HG02840 (cell line): ENCODE data around the gene NXN.
A peak's percentile ranks its signal among the peaks of the same experiment; 100 is the strongest.
"Not testable (repeated sequence)": the region's sequence is repeated elsewhere in the genome, so short reads cannot be mapped to it uniquely, and the experiment has no call there.

Experiments used
- ATAC-seq: cut with Tn5 transposase; IDR thresholded peaks from one replicate; pipeline ENCODE4 v1.9.1; 2021; ENCODE audit warnings: mild to moderate bottlenecking, moderate library complexity, moderate number of reproducible peaks; ENCODE audit not compliant: unreplicated experiment, low FRiP score

NXN gene

GRCh38 chr17:981292-981658, 1.7 kb upstream of the NXN start:
- ATAC-seq = no peak

DNA sequence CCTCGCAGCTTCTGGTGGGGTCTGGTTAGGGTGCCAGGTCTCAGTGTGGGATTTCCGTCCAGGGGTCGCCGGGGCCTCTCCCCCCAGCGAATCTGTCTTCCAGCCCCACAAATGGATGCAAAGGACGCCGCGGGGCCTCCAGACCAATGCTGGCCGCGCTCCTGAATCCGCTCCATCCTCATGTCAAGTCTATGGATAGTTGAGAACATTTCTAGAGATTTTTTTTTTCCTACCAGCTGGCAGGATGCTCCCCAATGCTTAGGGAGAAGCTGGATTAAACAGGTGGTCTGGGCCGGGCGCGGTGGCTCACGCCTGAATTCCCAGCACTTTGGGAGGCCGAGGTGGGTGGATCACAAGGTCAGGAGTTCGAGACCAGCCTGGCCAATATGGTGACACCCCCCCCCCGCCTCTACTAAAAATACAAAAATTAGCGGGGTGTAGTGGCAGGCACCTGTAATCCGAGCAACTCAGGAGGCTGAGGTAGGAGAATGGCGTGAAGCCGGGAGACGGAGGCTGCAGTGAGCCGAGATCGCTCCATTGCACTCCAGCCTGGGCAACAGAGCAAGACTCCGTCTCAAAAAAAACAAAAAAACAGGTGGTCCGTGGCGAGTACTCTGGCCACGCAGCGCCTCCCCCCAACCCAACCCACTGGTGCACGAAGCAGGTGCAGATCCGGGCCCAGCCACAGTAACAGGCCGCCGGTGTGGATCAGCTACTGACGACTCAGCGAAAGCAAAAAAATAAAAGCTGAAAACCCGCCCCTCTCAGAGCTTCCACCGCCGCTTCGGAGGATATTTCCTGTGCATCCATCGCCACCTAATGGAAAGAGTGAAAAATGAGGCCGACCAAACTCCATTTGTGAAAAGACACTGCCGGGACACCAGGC, 1.1 kb upstream of the NXN start:
- ATAC-seq = no peak

- ATAC-seq = peak; percentile 45
These were observed 401 bp downstream of the NXN start for GRCh38 chr17:979212-979538.

DNA sequence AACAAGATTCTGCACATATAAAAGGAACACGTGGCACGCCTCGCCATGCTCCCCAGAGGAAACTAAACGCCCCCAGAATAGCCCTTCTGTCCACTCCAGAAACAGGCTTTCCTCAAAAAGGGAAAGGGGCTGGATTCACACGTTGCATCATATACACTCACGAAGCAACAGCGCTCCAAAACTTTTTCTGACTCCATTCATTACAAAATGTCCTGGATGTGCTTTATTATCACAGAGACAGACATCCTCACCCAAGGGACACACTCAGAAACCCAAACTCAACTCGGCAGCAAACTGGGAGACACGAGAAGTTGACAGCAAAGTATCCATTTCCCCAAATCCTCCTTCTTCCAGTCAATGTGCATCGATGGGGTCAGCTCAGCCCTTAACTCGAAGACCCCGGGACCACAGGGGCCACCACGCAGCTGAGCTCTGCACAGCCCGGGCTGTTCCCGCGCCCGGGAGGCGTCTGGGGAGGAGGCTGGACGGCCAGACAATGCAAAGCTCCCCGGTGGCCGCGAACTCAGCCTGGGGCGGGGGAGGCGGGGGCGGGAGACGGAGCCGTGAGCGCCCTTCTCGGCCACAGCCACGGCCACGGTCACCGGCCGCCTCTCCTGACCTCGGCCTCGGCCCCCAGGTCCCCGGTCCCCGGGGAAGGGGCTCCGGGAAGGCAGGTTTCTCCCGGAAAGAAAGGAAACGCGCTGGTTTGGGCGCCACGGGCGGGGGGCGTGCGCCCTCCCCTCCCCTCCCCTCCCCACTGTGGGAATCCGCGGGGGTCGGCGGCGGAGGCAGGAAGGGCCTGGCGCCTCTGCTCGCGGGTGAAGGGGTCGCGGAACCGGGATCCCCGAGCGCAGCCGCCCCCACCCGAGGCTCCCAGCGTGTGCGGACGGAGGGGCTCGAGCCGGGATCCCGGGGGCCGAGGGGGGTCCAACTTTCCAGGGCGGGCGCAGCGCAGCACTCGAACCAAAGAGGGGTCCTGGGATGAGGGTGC, 1.2 kb downstream of the NXN start:
- ATAC-seq = no peak

DNA sequence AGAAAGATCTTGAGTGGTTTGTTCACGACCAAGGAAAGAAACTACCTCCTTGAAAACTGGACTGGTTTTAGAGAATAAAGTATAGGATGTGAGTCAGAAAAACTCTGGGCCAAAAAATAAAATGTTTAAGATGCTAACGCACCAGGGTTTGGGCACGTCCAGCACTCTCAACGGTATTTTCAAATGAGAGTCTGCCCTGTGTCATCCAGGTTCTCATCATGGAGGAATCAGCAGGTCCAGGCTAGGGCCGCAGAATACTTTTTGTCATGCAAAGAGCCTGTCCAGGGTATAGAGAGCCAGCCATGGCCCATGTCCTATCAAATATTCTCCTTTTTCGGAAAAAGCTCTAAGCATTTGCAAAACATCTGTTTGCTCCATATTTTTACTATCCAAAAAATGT, 2.4 kb downstream of the NXN start:
- ATAC-seq = no peak

- no peak for ATAC-seq
These were observed 3.3 kb downstream of the NXN start for GRCh38 chr17:976312-976711.

- no peak for ATAC-seq
These were observed 4.1 kb downstream of the NXN start for GRCh38 chr17:975371-975915.

DNA sequence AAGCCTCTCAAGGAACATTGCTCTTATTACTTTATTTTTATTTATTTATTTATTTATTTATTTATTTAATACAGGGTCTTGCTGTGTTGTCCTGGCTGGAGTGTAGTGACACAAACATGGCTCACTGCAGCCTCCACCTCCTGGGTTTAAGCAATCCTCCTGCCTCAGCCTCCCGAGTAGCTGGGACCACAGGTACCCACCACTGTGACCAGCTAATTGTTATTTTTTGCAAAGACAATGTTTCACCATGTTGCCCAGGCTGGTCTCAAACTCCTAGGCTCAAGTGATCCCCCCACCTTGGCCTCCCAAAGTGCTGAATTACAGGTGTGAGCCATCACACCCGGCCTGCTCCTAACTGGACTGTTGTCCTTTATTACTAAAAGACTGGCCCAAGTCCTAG, 4.8 kb downstream of the NXN start:
- not testable (repeated sequence) for ATAC-seq

DNA sequence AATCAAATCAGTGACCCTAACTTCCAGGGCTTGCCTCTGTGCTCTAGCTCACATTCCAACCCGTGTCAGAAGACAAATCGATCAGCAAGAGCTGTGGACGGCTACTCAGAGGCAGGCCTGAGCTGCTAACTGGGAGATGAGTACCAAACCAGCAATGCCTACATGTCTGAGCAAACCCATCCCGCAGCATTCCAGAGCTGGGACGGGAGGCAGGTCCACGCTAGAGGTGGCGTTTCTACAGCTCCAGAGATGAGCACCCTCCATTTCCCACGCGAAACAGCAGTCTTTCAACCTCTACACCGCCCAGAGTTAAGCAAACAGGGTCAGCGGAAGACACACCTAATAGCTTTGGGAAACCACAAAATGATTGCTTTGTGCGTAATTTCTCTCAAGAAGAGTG, 6.5 kb downstream of the NXN start:
- no peak for ATAC-seq

DNA sequence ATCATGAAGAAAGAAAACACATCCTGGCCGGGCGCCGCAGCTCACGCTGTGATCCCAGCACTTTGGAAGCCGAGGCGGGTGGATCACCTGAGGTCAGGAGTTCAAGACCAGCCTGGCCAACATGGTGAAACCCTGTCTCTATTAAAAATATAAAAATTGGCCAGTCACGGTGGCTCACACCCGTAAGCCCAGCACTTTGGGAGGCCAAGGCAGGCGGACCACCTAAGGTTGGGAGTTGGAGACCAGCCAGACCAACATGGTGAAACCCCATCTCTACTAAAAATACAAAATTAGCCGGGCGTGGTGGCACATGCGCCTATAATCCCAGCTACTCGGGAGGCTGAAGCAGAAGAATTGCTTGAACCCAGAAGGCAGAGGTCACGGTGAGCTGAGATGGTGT, 7.7 kb downstream of the NXN start:
- ATAC-seq = not testable (repeated sequence)

DNA sequence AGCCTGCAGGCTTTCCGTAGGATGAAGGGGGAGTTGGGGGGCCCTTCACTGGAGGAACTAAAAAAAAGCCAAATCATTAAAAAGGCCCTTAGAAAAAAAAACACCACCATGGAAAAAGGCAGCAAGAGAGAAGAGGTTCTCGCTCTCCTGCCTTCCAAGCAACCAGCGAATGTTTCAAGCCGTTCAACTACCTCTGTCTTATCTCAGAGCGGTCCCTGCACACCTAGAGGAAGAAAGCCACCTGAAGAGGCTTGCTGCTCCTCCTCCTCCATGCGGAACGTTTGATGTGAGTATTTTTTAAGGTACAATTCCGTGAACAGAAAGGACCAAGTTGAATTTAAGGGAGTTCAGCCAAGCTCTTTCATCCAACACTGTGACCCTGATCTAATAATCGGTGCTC, 9.2 kb downstream of the NXN start:
- ATAC-seq = no peak

DNA sequence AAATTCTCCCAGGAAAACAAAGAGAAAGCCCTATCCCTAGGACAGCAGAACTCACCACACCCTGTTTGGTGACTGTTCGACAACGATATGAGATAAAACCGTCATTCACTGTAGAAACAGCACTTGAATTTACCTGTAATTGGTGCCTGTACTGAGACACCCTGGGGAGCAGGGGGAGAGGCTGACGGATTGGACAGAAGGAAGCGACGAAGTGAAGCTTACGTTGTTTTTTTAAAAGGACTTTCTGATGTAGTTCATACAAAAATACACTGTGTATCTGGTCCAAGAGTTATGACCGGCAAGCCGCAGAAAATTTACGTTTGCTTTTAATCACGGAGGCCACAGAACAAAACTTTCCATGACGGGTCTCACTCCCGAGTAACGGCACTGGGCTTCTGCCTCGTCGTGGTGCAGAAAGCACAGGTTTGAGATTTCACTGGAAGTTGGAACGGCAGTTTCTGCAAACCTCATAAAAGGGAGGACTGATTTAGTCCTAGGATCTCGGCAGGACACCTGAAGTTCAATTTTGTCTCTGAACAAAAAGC, 9.7 kb downstream of the NXN start:
- no peak for ATAC-seq

DNA sequence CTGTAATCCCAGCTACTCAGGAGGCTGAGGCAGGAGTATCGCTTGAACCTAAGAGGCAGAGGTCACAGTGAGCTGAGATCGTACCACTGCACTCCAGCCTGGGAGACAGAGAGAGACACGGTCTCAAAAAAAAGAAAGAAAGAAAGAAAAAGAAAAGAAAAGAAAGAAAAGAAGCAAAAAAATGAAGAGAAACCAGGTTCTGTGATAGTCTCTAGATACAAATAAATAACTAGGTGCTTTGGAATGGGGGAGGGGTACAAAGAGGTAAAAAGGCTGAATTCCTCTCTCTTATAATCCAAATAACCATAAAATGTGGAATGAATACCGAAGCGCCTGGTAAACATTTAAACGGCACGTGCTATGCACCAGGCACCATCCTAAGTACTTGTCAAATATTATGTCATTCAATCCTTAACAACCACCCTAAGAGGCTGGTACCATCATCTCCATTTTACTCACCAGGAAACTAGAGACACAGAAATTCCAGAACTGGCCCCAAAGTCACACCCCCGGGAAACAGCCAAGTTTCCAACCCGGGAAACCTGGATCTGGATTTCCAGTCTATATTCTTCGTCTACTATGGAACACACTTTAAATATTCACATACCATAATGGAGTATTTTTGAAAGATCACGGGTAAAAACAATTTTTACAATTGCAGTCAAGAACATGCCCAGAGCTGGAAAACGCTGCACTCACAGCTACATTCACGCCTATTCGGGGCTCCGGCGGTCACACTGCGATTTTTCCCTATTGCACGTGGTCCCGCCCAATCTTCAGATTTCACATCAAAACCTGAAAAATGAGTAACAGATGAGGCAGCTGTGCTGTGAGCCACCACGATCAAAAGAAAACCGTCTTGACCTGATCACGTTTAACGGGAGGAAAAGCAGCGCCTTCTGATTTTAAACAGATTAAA, 10.5 kb downstream of the NXN start:
- ATAC-seq = no peak

DNA sequence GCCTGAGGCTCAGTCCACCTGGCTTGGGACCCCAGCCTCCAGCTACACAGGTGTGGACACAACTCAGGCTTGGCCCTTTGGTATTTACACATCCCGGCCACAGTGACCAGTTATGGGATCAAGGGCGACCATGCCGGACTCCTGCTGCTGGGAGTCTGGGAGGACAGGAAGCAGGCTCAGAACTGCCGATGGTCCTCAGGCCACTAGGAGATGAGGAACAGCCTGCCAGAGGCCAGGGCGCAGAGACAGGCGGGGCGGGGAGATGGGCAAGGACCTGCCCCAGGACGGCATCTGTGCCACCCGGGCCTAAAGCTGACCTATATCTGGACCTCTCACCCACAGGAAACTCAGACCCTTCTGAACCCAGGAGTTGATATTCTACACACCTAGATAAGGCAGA, 12.5 kb downstream of the NXN start:
- ATAC-seq = no peak

GRCh38 chr17:965311-965989, 14.1 kb downstream of the NXN start:
- no peak for ATAC-seq

- ATAC-seq = no peak
These were observed 14.7 kb downstream of the NXN start for GRCh38 chr17:964876-965275.

DNA sequence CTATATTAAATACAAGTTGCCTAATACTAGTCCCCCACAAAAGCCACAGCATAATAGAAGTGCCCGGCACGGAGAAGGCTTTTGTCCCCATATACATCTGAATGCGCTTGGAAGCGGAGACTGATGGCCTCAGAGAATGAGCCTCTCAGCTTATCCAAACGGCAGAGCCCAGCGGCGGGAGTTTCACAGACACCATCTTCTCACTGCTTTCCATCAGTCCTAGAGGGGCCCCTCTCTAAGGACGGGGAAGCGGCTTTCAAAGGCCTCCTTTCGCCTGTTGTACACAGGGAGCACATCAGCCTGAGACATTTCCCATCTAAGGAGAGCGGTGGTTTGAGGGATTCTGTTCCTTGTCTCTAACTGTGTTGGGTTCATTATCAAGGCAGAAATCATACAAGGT, 16.9 kb downstream of the NXN start:
- no peak for ATAC-seq

DNA sequence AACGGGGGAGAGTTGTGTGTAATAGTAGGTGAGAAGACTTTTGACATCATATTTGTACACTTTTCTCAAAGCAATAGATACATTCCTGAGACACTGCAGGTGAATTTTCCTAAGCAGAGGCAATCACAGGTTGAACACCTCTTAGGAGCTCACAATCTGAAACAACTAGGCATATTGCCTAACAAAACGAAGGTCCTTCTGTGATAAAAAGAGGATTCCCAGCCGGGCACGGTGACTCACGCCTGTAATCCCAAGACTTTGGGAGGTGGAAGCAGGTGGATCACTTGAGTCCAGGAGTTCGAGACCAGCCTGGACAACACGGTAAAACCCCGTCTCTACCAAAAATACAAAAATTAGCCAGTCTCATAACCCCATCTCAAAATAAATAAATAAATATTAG, 17.4 kb downstream of the NXN start:
- ATAC-seq = no peak

GRCh38 chr17:958712-959451, 20.7 kb downstream of the NXN start:
- ATAC-seq = no peak
